Esophagus squamous epithelium (tissue), 4 donors: ENCODE measurements around the gene CD247.
"Not testable (repeated sequence)": the region's sequence is repeated elsewhere in the genome, so short reads cannot be mapped to it uniquely, and the experiment has no call there.

ENCODE experiments used
- POLR2A ChIP-seq, 4 donors: fragments of 450-650 bp; IDR thresholded peaks; one replicate each; pipeline ENCODE4 v1.6.1; 2017; ENCODE audit warnings: antibody characterized with exemption in 4 of 4, mild to moderate bottlenecking in 4 of 4, moderate library complexity in 3 of 4
- TF ChIP-seq, protein P1 (sequence below), 6 experiments: fragments of 450-650 bp in 4 of 6; fragments of 200-600 bp in 2 of 6; sonication (generic) in 2 of 6; IDR thresholded peaks; one replicate each; pipeline ENCODE4 v1.5.1; 2016 to 2019; ENCODE audit warnings: antibody characterized with exemption in 6 of 6, mild to moderate bottlenecking in 4 of 6, moderate library complexity in 4 of 6

DNA sequence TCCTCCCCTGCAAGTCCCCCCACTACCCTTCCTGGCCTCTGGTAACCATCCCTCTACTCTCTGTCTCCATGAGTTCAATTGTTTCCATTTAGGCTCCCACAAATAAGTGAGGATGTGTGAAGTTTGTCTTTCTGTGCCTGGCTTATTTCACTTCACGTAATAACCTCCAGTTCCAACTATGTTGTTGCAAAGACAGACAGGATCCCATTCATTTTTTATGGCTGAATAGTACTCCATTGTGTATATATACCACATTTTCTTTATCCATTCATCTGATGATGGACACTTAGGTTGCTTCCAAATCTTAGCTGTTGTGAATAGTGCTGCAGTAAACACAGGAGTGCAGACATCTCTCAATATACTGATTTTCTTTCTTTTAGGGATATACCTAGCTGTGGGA lies 36.7 kb upstream of the CD247 start:
- TF ChIP-seq, protein P1, sequence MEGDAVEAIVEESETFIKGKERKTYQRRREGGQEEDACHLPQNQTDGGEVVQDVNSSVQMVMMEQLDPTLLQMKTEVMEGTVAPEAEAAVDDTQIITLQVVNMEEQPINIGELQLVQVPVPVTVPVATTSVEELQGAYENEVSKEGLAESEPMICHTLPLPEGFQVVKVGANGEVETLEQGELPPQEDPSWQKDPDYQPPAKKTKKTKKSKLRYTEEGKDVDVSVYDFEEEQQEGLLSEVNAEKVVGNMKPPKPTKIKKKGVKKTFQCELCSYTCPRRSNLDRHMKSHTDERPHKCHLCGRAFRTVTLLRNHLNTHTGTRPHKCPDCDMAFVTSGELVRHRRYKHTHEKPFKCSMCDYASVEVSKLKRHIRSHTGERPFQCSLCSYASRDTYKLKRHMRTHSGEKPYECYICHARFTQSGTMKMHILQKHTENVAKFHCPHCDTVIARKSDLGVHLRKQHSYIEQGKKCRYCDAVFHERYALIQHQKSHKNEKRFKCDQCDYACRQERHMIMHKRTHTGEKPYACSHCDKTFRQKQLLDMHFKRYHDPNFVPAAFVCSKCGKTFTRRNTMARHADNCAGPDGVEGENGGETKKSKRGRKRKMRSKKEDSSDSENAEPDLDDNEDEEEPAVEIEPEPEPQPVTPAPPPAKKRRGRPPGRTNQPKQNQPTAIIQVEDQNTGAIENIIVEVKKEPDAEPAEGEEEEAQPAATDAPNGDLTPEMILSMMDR (IDR thresholded peaks at IDR 0.05), result not testable (repeated sequence)
- not testable (repeated sequence) for TF ChIP-seq POLR2A (IDR thresholded peaks at IDR 0.05)
